Cardiac fibroblast (primary cell): ENCODE results near the gene MTM1.
A peak's percentile ranks its signal among the peaks of the same experiment; 100 is the strongest.

Experiments
- DNase-seq, 2 donors: peaks; one replicate each; pipeline versions ENCODE4 v3.0.0 to v3.0.0-alpha.2; 2010; ENCODE audit warnings: low read depth in 2 of 2
- H3K4me3 ChIP-seq, 2 donors: replicated peaks in 1 of 2; 1 replicate in 1 of 2; 2 replicates in 1 of 2; pipeline ENCODE4 v1.5.1; 2011; ENCODE audit warnings: low read depth in 2 of 2, low read length in 2 of 2, mild to moderate bottlenecking in 2 of 2, moderate library complexity in 1 of 2
- CTCF ChIP-seq: IDR thresholded peaks from one replicate; pipeline ENCODE4 v1.5.1; 2011; ENCODE audit warnings: low read depth, mild to moderate bottlenecking, low read length, inconsistent platforms

Gene MTM1

DNA sequence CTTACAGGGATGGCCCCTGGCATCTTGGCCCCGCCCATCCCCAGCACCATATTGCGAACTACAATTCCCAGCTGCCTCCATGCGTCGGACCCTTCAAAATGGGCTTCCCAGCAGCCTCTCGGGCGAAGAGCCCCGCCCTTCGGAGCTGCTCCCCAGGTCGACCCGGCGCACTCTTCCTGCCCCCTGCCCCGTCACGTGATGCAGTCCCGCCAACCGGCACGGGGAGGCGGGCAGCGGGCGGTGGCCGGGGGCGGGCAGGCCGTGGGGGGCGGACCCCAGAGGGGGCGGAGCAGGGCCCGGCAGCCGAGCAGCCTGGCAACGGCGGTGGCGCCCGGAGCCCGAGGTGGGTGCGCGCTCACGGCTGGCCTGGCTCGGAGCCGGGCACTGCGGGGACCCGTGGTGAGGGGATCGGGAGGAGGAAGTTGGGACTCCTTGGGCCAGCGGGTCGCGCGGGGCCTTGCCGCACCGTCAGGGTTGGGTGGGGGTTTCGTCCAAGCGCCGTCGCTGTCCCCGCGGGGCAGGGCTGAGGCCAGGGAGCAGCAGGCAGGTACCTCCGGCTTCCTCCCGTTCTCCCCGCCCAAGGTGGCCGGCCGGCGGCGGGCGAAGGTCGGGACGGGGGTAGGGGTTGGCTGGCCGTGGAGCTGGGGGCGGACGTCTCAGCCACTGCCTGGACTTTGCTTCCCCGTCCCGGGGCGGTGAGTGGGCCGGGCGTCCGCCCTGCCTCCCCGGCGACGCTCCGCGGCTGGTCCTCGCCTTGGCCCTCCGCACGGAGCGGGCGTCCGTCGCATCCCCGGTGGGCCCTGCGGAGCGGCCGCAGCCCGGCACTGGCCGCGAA lies at the start of gene MTM1:
MTM1 (plus strand) TSS at position 302 of the 835 bp plus-strand sequence. CDS start 23,994 bp downstream, outside the sequence.
- TF ChIP-seq CTCF, result no peak
- H3K4me3 ChIP-seq, result peak within 1 kb of the TSS; percentile 64 to 75
- peak; percentile 93 to 97 for DNase-seq

- DNase-seq, result no peak
- no peak for TF ChIP-seq CTCF
- H3K4me3 ChIP-seq, result no peak overlapping the region
Measured at GRCh38 chrX:150522494-150522893, 45.9 kb upstream of the MTM1 start.

DNA sequence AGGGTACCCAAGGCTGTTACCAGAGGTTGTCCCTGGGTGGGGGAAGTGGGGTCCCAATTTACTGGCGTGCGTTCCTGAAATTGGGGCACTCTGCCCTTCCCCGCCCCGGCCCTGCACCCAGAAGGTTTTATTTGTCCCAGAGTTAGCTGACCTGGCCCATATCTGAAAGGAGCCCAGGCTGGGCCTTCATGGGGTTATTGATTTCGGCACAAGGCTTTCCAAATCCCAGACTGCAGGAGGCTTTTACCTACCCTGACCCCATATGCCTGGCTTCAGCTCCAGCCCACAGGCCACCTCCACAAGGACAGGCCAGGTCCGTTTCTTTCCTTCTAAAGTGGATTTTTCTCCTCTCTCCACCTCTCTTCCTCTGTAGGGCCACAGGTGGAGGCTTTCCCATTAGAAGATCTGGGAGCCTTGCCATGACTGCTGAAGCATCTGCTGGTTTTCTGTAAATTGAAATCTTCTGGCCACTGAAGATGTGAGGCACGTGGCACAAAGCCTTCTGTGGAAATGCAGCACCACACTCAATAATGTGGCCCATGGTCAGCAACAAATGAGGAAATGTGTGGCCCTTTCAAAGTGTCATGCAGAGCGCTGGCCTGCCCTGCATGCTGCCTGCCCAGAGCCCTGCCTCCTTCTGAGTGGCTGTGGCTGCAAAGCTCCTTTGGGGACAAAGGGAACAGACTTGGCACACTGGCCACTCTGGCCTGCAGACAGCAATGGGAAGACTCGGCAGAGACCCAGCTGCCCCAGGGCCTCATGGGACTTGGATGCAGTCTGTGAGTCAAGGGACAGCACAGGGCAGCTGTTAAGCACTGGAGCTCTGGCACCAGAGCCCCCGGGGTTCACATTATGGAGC lies 43.1 kb upstream of the MTM1 start:
- no peak for TF ChIP-seq CTCF
- no peak for DNase-seq
- H3K4me3 ChIP-seq, result no peak overlapping the region

DNA sequence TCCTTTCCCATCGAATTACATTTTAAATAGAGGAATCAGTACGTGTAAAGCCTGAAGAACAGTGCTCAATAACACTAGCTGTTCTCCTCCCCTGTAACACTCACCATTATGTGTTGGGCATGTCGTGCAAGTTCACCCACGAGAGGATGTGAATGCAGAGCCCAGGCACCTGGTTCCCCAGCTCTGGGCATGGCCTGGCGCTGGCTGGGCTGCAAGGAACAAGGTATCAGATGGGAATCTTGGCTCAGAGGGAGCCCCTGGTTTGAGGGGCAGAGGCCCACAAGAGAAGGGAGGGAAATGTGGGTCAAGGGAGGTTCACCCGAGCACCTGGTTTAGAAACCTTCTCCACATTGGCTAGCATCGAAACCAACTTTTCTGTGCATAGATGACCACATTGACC lies 41.7 kb upstream of the MTM1 start:
- no peak for DNase-seq
- no peak for TF ChIP-seq CTCF
- no peak overlapping the region for H3K4me3 ChIP-seq

- TF ChIP-seq CTCF, result no peak
- H3K4me3 ChIP-seq, result no peak overlapping the region
- no peak for DNase-seq
Measured at GRCh38 chrX:150527108-150527507, 41.3 kb upstream of the MTM1 start.

DNA sequence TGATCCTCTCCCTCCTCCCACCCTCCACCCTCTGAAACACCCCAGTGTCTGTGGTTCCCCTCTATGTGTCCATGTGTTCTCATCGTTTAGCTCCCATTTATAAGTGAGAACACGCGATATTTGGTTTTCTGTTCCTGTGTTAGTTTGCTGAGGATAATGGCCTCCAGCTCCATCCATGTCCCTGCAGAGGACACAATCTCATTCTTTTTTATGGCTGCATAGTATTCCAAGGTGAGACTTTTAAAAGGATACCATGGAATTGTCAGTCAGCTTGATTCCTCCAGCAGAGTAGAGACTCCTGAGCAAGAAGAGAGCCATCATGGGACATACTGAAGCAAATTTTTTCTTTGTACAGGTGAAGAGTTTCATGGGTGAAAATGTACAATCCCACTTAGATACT lies 38.8 kb upstream of the MTM1 start:
- TF ChIP-seq CTCF, result no peak
- DNase-seq, result no peak
- no peak overlapping the region for H3K4me3 ChIP-seq
